Mesothelial cell of epicardium (in vitro differentiated cells): ENCODE measurements around the gene RGS9. TPM values are rescaled to one million over a fixed set of nuclear protein-coding genes. Genes with fewer than 3 reads are reported as not detected.

Experiments used
- DNase-seq, 2 experiments: peaks; one replicate each; pipeline ENCODE4 v3.0.0; 2021; ENCODE audit warnings: low spot score in 2 of 2; ENCODE audit not compliant: unreplicated experiment in 2 of 2
- H3K27ac Mint-ChIP-seq: 2 replicates; pipeline ENCODE4 v1.8.0; 2021; ENCODE audit warnings: mixed read lengths
- H3K27me3 Mint-ChIP-seq: 2 replicates; pipeline ENCODE4 v1.8.0; 2021; ENCODE audit warnings: low read depth, mixed read lengths
- H3K36me3 Mint-ChIP-seq: 2 replicates; pipeline ENCODE4 v1.8.0; 2021; ENCODE audit warnings: mixed read lengths
- H3K4me1 Mint-ChIP-seq: 2 replicates; pipeline ENCODE4 v1.8.0; 2021; ENCODE audit warnings: mixed read lengths
- H3K4me3 Mint-ChIP-seq: 2 replicates; pipeline ENCODE4 v1.8.0; 2021; ENCODE audit warnings: mild to moderate bottlenecking, moderate library complexity, mixed read lengths
- H3K9me3 Mint-ChIP-seq: 2 replicates; pipeline ENCODE4 v1.8.0; 2021; ENCODE audit warnings: mixed read lengths
- total RNA-seq: library from RNA; stranded (reverse); gene quantifications from 3 replicates; pipeline ENCODE4 v1.2.1, GENCODE V29; 2021
- TF ChIP-seq, protein P1 (sequence below): fragments of 200-600 bp; sonication (generic); IDR thresholded peaks from one replicate; pipeline ENCODE4 v1.5.0; 2021; ENCODE audit warnings: antibody characterized with exemption; ENCODE audit not compliant: unreplicated experiment

The RGS9 gene
- total RNA-seq, 1 donor from 2014 or later, result 8.9 TPM

DNA sequence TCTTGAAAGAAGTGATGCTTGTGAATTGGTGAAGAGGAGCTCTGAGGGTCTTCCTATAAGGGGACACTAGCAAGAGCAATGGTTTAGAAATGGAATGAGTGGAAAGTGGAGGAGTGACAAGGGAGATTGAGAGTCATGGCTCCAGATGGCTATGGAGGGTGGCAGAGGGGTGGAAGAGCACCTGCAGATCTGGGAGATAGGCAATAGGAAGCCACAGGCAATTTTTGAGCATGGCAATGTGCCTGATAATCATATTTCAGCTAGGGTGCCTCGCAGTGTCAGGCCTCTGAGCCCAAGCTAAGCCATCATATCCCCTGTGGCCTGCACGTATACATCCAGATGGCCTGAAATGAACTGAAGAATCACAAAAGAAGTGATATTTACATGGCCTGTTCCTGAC is 21.5 kb downstream of the RGS9 start:
- TF ChIP-seq, protein P1, sequence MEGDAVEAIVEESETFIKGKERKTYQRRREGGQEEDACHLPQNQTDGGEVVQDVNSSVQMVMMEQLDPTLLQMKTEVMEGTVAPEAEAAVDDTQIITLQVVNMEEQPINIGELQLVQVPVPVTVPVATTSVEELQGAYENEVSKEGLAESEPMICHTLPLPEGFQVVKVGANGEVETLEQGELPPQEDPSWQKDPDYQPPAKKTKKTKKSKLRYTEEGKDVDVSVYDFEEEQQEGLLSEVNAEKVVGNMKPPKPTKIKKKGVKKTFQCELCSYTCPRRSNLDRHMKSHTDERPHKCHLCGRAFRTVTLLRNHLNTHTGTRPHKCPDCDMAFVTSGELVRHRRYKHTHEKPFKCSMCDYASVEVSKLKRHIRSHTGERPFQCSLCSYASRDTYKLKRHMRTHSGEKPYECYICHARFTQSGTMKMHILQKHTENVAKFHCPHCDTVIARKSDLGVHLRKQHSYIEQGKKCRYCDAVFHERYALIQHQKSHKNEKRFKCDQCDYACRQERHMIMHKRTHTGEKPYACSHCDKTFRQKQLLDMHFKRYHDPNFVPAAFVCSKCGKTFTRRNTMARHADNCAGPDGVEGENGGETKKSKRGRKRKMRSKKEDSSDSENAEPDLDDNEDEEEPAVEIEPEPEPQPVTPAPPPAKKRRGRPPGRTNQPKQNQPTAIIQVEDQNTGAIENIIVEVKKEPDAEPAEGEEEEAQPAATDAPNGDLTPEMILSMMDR, result no peak
- no peak for DNase-seq
- H3K36me3 Mint-ChIP-seq, result no peaks in the 10 kb centered on the region
- no peaks in the 10 kb centered on the region for H3K9me3 Mint-ChIP-seq
- no peak overlapping the region for H3K27ac Mint-ChIP-seq
- no peaks in the 10 kb centered on the region for H3K27me3 Mint-ChIP-seq
- H3K4me3 Mint-ChIP-seq, result no peak overlapping the region
- H3K4me1 Mint-ChIP-seq, result no peaks in the 10 kb centered on the region

GRCh38 chr17:65160516-65160915 is 23.3 kb downstream of the RGS9 start:
- TF ChIP-seq, protein P1, result no peak
- H3K27ac Mint-ChIP-seq, result no peak overlapping the region
- H3K9me3 Mint-ChIP-seq, result no peaks in the 10 kb centered on the region
- DNase-seq, result no peak
- H3K4me3 Mint-ChIP-seq, result no peak overlapping the region
- no peaks in the 10 kb centered on the region for H3K36me3 Mint-ChIP-seq
- no peaks in the 10 kb centered on the region for H3K4me1 Mint-ChIP-seq
- H3K27me3 Mint-ChIP-seq, result no peaks in the 10 kb centered on the region

GRCh38 chr17:65163990-65164495 is 26.9 kb downstream of the RGS9 start:
- H3K27ac Mint-ChIP-seq, result no peak overlapping the region
- H3K4me1 Mint-ChIP-seq, result no peaks in the 10 kb centered on the region
- DNase-seq, result no peak
- TF ChIP-seq, protein P1, result no peak
- no peaks in the 10 kb centered on the region for H3K27me3 Mint-ChIP-seq
- no peak overlapping the region for H3K4me3 Mint-ChIP-seq
- H3K9me3 Mint-ChIP-seq, result no peaks in the 10 kb centered on the region
- no peaks in the 10 kb centered on the region for H3K36me3 Mint-ChIP-seq

GRCh38 chr17:65166787-65167186 is 29.6 kb downstream of the RGS9 start:
- Mint-ChIP-seq H3K27me3 (no peaks in the 10 kb centered on the region), H3K9me3 (no peaks in the 10 kb centered on the region), H3K4me1 (no peaks in the 10 kb centered on the region), H3K27ac (no peak overlapping the region), H3K36me3 (no peaks in the 10 kb centered on the region), H3K4me3 (no peak overlapping the region)
- TF ChIP-seq, protein P1, result no peak
- DNase-seq, result no peak

GRCh38 chr17:65167566-65167965 is 30.4 kb downstream of the RGS9 start:
- TF ChIP-seq, protein P1, result no peak
- Mint-ChIP-seq H3K27me3 (no peaks in the 10 kb centered on the region), H3K4me3 (no peak overlapping the region), H3K36me3 (no peaks in the 10 kb centered on the region), H3K9me3 (no peaks in the 10 kb centered on the region), H3K4me1 (no peaks in the 10 kb centered on the region), H3K27ac (no peak overlapping the region)
- DNase-seq, result no peak

- no peak for DNase-seq
- Mint-ChIP-seq H3K27ac (no peak overlapping the region), H3K36me3 (no peaks in the 10 kb centered on the region), H3K4me1 (peaks cover 7% of the 10 kb centered on the region), H3K4me3 (no peak overlapping the region), H3K27me3 (no peaks in the 10 kb centered on the region), H3K9me3 (no peaks in the 10 kb centered on the region)
- TF ChIP-seq, protein P1, result no peak
Measured at GRCh38 chr17:65169691-65170090, 32.5 kb downstream of the RGS9 start.
